ENCODE data around the gene ATXN7L1. TPM values are rescaled to one million over a fixed set of nuclear protein-coding genes. Genes with fewer than 3 reads are reported as not detected.

The ATXN7L1 gene
- total and polyA plus RNA-seq, 2 of the 8 experiments (the other 6 are each of a cell fraction or from before 2014, with no cell fraction given): 14.3 to 34.0 TPM

GRCh38 chr7:105814481-105814880 is 61.9 kb downstream of the ATXN7L1 start:
- POLR2A ChIA-PET (ENCODE audit: partially characterized antibody): no interaction called here

More at GRCh38 chr7:105814481-105814880, 61.9 kb downstream of the ATXN7L1 start:
- DNase-seq (ENCODE audit: low read depth in 1 of 2, low spot score in 2 of 2) (no peak), FAIRE-seq (no peak)
- Histone ChIP-seq H3K23me2 (ENCODE audit: low read depth, low read length) (no peaks in the 10 kb centered on the region), H3K14ac (ENCODE audit: insufficient read length) (no peak overlapping the region), H2BK5ac (ENCODE audit: low read depth, low read length) (no peak overlapping the region), H3K9ac (replicated peaks in 1 of 4; ENCODE audit: extremely low read depth in 1 of 4, low read depth in 3 of 4, low read length in 3 of 4) (no peak overlapping the region), H2BK120ac (replicated peaks; ENCODE audit: low read depth, low read length) (no peak overlapping the region), H4K20me1 (replicated peaks in 1 of 2; ENCODE audit: control insufficient read depth in 1 of 2, insufficient read depth in 2 of 2, low read length in 2 of 2) (peaks cover 0 to 2% of the 10 kb centered on the region in 2 experiments), H3K4me3 (ENCODE audit: extremely low read depth in 1 of 4, insufficient read depth in 2 of 4, low read depth in 3 of 4, low read length in 4 of 4) (no peak overlapping the region), H2AK5ac (ENCODE audit: low read depth, low read length) (no peak overlapping the region), H3K18ac (ENCODE audit: extremely low read depth, low read length) (no peak overlapping the region), H2BK15ac (ENCODE audit: low read length) (no peak overlapping the region), H3K27me3 (replicated peaks in 1 of 4; ENCODE audit: control insufficient read depth in 3 of 4, extremely low read depth in 1 of 4, insufficient read depth in 3 of 4, low read length in 3 of 4) (no peaks in the 10 kb centered on the region), H2BK20ac (ENCODE audit: low read length) (no peak overlapping the region), H4K5ac (ENCODE audit: insufficient read length, low read depth, low read length) (no peak overlapping the region), H3K4ac (replicated peaks; ENCODE audit: insufficient read length, low read depth, low read length) (no peak overlapping the region), H3K36me3 (ENCODE audit: control insufficient read depth in 2 of 4, insufficient read depth in 4 of 4, low read length in 3 of 4) (no peaks in the 10 kb centered on the region), H4K91ac (replicated peaks; ENCODE audit: insufficient read length, low read length) (no peak overlapping the region), H4K8ac (ENCODE audit: extremely low read depth, insufficient read depth, low read length) (no peak overlapping the region), H3K56ac (replicated peaks; ENCODE audit: insufficient read length, low read depth, low read length) (no peak overlapping the region), H3K79me1 (ENCODE audit: low read depth, low read length) (0 out of 2 replicates have a peak, but pooled peaks cover 2% of the 10 kb centered on the region), H3K4me2 (ENCODE audit: insufficient read depth in 1 of 2, low read depth in 2 of 2, low read length in 2 of 2) (no peak overlapping the region), H2BK12ac (ENCODE audit: low read depth, low read length) (no peak overlapping the region), H3K9me3 (ENCODE audit: insufficient read depth in 2 of 2, low read depth in 1 of 2, low read length in 1 of 2) (no peaks in the 10 kb centered on the region), H2AFZ (ENCODE audit: low read length) (no peak overlapping the region), H3K23ac (ENCODE audit: insufficient read length) (no peak overlapping the region), H3K4me1 (replicated peaks in 1 of 4; ENCODE audit: control insufficient read depth in 3 of 4, insufficient read depth in 4 of 4, low read length in 3 of 4) (peaks cover 0 to 3% (median 0%) of the 10 kb centered on the region in 4 experiments; a peak in 3 of 7 replicates), H3K79me2 (ENCODE audit: control insufficient read depth in 1 of 2, insufficient read depth in 2 of 2, low read length in 2 of 2) (no peaks in the 10 kb centered on the region), H3K27ac (ENCODE audit: low read depth, low read length) (no peak overlapping the region)
- CTCF ChIA-PET (ENCODE audit: partially characterized antibody): interaction anchor here (0.8 to 2.0 kb wide), 3 partner anchors 18 to 228 kb away, joined by 3 to 5 read pairs (median 3); no protein-coding TSS in a partner anchor
- TF ChIP-seq ASH2L (IDR thresholded peaks at IDR 0.05; ENCODE audit: low read length) (no peak), SIRT6 (IDR thresholded peaks at IDR 0.05; ENCODE audit: low read length) (no peak), SUZ12 (IDR thresholded peaks at IDR 0.05; ENCODE audit: low read length) (no peak)

Data from H1 (cell line).